K562 (cell line): ENCODE measurements around the gene CHST8. TPM values are rescaled to one million over a fixed set of nuclear protein-coding genes. Genes with fewer than 3 reads are reported as not detected.

Experiments
- CBFA2T3 ChIP-seq: fragments of 450-650 bp; IDR thresholded peaks from 2 replicates; pipeline ENCODE4 v1.6.1; 2017
- HDAC8 ChIP-seq: fragments of 450-650 bp; IDR thresholded peaks from 2 replicates; pipeline ENCODE4 v1.6.1; 2016; ENCODE audit warnings: mild to moderate bottlenecking, missing genetic modification characterization, moderate library complexity, missing compliant biosample characterization
- KAT8 ChIP-seq: fragments of 450-650 bp; IDR thresholded peaks from 2 replicates; pipeline ENCODE4 v1.6.1; 2016; ENCODE audit warnings: low read depth, mild to moderate bottlenecking
- KLF13 ChIP-seq: fragments of 450-650 bp; IDR thresholded peaks from 2 replicates; pipeline ENCODE4 v1.6.1; 2016; ENCODE audit warnings: missing genetic modification characterization, low read depth, mild to moderate bottlenecking, missing compliant biosample characterization, moderate library complexity, borderline replicate concordance
- MAZ ChIP-seq, 2 experiments: fragments of 450-650 bp in 1 of 2; sonication (generic) in 1 of 2; formaldehyde crosslinking; IDR thresholded peaks in 1 of 2; conservative IDR thresholded peaks in 1 of 2; 2 replicates each; pipeline versions ENCODE4 v1.4.0 to v1.5.0; 2020; ENCODE audit warnings: mild to moderate bottlenecking in 1 of 2, missing genetic modification reagents in 1 of 2
- MED1 ChIP-seq: sonication (generic); formaldehyde crosslinking; IDR thresholded peaks from 2 replicates; pipeline ENCODE4 v1.8.1; 2023; ENCODE audit warnings: missing genetic modification reagents, borderline replicate concordance
- PCBP2 ChIP-seq: fragments of 200-400 bp; formaldehyde crosslinking; IDR thresholded peaks from 2 replicates; pipeline ENCODE4 v1.6.1; 2018; ENCODE audit warnings: low read length, low read depth, mild to moderate bottlenecking, moderate library complexity; ENCODE audit not compliant: poor library complexity, severe bottlenecking
- RB1 ChIP-seq: fragments of 450-650 bp; IDR thresholded peaks from 2 replicates; pipeline ENCODE4 v1.6.1; 2017; ENCODE audit warnings: low read depth, mild to moderate bottlenecking
- STAG1 ChIP-seq: sonication (generic); formaldehyde crosslinking; IDR thresholded peaks from 2 replicates; pipeline ENCODE4 v1.5.0; 2020; ENCODE audit warnings: missing genetic modification reagents, borderline replicate concordance
- TAF15 ChIP-seq: fragments of 200-400 bp; formaldehyde crosslinking; IDR thresholded peaks from 2 replicates; pipeline ENCODE4 v1.6.1; 2017; ENCODE audit warnings: mild to moderate bottlenecking, low read depth, low read length, moderate library complexity
- ZBTB7A ChIP-seq: IDR thresholded peaks from 2 replicates; pipeline ENCODE4 v1.6.1; 2011; ENCODE audit warnings: low read depth, mild to moderate bottlenecking, low read length, moderate library complexity, borderline replicate concordance; ENCODE audit not compliant: control insufficient read depth
- ZNF274 ChIP-seq: IDR thresholded peaks from 2 replicates; pipeline ENCODE4 v1.6.1; 2011; ENCODE audit warnings: low read depth, mild to moderate bottlenecking, low read length, moderate library complexity, borderline replicate concordance
- ZNF583 ChIP-seq: fragments of 250-450 bp; sonication (Bioruptor Pico); IDR thresholded peaks from 2 replicates; pipeline ENCODE4 v1.4.0; 2020
- polyA plus RNA-seq, 8 experiments: library from polyadenylated mRNA; depleted of rRNA in 4 of 8; stranded (reverse) in 5 of 8; unstranded in 3 of 8; fragments of >200 nt; fragmentation: Nextera tagmentation in 2 of 8; fragmentation: Illumina TruSeq in 1 of 8; extraction: Ambion mirVana in 2 of 8; extraction: Trizol in 1 of 8; gene quantifications; 2 replicates each; pipeline versions ENCODE4 v1.2.1 to v1.2.3, GENCODE V29; 2011 to 2014; ENCODE audit warnings: inconsistent platforms in 1 of 8, missing spikeins in 1 of 8
- total RNA-seq, 7 experiments: library from RNA; depleted of rRNA in 6 of 7; stranded (reverse); fragments of >200 nt in 6 of 7; fragmentation: Illumina TruSeq in 2 of 7; extraction: Trizol in 2 of 7; gene quantifications; 2 replicates each; pipeline versions ENCODE4 v1.2.1 to v1.2.3, GENCODE V29; 2011 to 2021; ENCODE audit warnings: low replicate concordance in 1 of 7
- TF ChIP-seq, protein P1 (sequence below): fragments of 450-650 bp; conservative IDR thresholded peaks from 2 replicates; pipeline ENCODE4 v1.6.1; 2016; ENCODE audit warnings: missing genetic modification characterization, low read depth, mild to moderate bottlenecking, control low read depth, missing compliant biosample characterization
- TF ChIP-seq, protein P2 (sequence below): sonication (generic); formaldehyde crosslinking; IDR thresholded peaks from 2 replicates; pipeline ENCODE4 v1.8.0; 2022; ENCODE audit warnings: mild to moderate bottlenecking, missing genetic modification reagents
- TF ChIP-seq, protein P3 (sequence below): sonication (generic); formaldehyde crosslinking; IDR thresholded peaks from 2 replicates; pipeline ENCODE4 v1.8.0; 2022; ENCODE audit warnings: missing genetic modification reagents, mild to moderate bottlenecking, moderate library complexity, borderline replicate concordance
- TF ChIP-seq, protein P4 (sequence below): sonication (generic); formaldehyde crosslinking; IDR thresholded peaks from 2 replicates; pipeline ENCODE4 v1.8.1; 2023; ENCODE audit warnings: mild to moderate bottlenecking, missing genetic modification reagents, moderate library complexity
- TF ChIP-seq, protein P5 (sequence below): fragments of 250-450 bp; sonication (Bioruptor Pico); IDR thresholded peaks from 2 replicates; pipeline ENCODE4 v1.8.0; 2021; ENCODE audit warnings: borderline replicate concordance, mild to moderate bottlenecking, moderate library complexity; ENCODE audit not compliant: poor library complexity, severe bottlenecking
- TF ChIP-seq, protein P6 (sequence below): fragments of 250-450 bp; sonication (Bioruptor Pico); IDR thresholded peaks from 2 replicates; pipeline ENCODE4 v1.4.0; 2020; ENCODE audit warnings: mild to moderate bottlenecking

The CHST8 gene
- total and polyA plus RNA-seq, 9 of the 15 experiments (the other 6 are each of a cell fraction or from before 2014, with no cell fraction given), result 0.11 TPM; not detected in 8

DNA sequence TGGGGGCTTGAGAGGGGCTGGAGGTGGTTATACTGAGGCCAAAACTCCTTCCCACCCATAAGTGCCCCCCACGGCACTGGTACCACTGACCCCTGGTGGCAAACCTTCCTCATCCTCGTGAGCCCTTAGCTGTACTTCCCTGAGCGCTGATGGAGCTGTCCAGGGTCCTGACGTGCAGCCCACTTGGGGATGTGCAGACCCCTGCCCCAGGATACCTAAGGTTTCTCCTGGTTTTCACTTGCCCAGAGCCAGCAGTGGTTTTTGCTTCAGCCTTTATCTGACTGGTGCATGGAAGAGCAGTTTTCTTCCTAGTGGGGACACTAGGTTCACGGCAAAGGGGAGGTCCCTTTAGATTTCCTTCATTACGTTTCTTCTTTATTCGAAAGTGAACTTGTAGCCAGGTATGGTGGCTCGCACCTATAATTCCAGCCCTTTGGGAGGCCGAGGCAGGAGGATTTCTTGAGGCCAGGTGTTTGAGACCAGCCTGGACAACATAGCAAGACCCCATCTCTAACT, 146.2 kb downstream of the CHST8 start (continued):
- TF ChIP-seq, protein P1, sequence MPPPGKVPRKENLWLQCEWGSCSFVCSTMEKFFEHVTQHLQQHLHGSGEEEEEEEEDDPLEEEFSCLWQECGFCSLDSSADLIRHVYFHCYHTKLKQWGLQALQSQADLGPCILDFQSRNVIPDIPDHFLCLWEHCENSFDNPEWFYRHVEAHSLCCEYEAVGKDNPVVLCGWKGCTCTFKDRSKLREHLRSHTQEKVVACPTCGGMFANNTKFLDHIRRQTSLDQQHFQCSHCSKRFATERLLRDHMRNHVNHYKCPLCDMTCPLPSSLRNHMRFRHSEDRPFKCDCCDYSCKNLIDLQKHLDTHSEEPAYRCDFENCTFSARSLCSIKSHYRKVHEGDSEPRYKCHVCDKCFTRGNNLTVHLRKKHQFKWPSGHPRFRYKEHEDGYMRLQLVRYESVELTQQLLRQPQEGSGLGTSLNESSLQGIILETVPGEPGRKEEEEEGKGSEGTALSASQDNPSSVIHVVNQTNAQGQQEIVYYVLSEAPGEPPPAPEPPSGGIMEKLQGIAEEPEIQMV (tag), result no peak
- TF ChIP-seq ZNF583 (CRISPR knock-in tag) (no peak), STAG1 (CRISPR knock-in tag) (peak; percentile 23; the same call in 1 of the 2 replicates), CBFA2T3 (no peak), MAZ (CRISPR knock-in tag; conservative IDR thresholded peaks at IDR 0.05 in 1 of 2, IDR thresholded peaks at IDR 0.05 in 1 of 2) (0 out of 4 replicates have a peak, but pooled peaks of 1 of the 2 experiments have one; percentile 21), MED1 (CRISPR knock-in tag) (no peak), RB1 (0 out of 2 replicates have a peak, but pooled peaks have one; percentile 22), KLF13 (tag) (no peak), ZNF274 (no peak), TAF15 (no peak), KAT8 (no peak), ZBTB7A (peak; percentile 88; the same call in 1 of the 2 replicates), HDAC8 (tag) (no peak), PCBP2 (no peak)
- TF ChIP-seq, protein P2, sequence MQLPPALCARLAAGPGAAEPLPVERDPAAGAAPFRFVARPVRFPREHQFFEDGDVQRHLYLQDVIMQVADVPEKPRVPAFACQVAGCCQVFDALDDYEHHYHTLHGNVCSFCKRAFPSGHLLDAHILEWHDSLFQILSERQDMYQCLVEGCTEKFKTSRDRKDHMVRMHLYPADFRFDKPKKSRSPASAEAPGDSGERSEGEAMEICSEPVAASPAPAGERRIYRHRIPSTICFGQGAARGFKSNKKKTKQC (CRISPR knock-in tag), result peak; percentile 64
- TF ChIP-seq, protein P3, sequence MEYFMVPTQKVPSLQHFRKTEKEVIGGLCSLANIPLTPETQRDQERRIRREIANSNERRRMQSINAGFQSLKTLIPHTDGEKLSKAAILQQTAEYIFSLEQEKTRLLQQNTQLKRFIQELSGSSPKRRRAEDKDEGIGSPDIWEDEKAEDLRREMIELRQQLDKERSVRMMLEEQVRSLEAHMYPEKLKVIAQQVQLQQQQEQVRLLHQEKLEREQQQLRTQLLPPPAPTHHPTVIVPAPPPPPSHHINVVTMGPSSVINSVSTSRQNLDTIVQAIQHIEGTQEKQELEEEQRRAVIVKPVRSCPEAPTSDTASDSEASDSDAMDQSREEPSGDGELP, result peak; percentile 27; the same call in 1 of the 2 replicates
- TF ChIP-seq, protein P4, sequence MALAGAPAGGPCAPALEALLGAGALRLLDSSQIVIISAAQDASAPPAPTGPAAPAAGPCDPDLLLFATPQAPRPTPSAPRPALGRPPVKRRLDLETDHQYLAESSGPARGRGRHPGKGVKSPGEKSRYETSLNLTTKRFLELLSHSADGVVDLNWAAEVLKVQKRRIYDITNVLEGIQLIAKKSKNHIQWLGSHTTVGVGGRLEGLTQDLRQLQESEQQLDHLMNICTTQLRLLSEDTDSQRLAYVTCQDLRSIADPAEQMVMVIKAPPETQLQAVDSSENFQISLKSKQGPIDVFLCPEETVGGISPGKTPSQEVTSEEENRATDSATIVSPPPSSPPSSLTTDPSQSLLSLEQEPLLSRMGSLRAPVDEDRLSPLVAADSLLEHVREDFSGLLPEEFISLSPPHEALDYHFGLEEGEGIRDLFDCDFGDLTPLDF (CRISPR knock-in tag), result no peak
- TF ChIP-seq, protein P5, sequence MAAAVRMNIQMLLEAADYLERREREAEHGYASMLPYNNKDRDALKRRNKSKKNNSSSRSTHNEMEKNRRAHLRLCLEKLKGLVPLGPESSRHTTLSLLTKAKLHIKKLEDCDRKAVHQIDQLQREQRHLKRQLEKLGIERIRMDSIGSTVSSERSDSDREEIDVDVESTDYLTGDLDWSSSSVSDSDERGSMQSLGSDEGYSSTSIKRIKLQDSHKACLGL (CRISPR knock-in tag), result no peak
- TF ChIP-seq, protein P6, sequence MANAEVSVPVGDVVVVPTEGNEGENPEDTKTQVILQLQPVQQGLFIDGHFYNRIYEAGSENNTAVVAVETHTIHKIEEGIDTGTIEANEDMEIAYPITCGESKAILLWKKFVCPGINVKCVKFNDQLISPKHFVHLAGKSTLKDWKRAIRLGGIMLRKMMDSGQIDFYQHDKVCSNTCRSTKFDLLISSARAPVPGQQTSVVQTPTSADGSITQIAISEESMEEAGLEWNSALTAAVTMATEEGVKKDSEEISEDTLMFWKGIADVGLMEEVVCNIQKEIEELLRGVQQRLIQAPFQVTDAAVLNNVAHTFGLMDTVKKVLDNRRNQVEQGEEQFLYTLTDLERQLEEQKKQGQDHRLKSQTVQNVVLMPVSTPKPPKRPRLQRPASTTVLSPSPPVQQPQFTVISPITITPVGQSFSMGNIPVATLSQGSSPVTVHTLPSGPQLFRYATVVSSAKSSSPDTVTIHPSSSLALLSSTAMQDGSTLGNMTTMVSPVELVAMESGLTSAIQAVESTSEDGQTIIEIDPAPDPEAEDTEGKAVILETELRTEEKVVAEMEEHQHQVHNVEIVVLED (CRISPR knock-in tag), result no peak
- TF ChIP-seq, all 486 proteins: peak for 16
